OCI-LY7 (cell line): ENCODE results near the gene COX7B. TPM values are rescaled to one million over a fixed set of nuclear protein-coding genes. Genes with fewer than 3 reads are reported as not detected.
"Not testable (repeated sequence)": the region's sequence is repeated elsewhere in the genome, so short reads cannot be mapped to it uniquely, and the experiment has no call there.

Experiments used
- BruUV-seq: library from RNA; stranded (reverse); fragments of 400-500 nt; replicated peaks from 2 replicates; lab custom pipeline; 2021; lab: Mats Ljungman, UMichigan
- CTCF ChIA-PET: fragments of 300-600 bp; sonication (Branson Sonifier 250); formaldehyde crosslinking; loops from one replicate; lab custom pipeline; 2022; ENCODE audit warnings: antibody characterized with exemption; ENCODE audit not compliant: unreplicated experiment; lab: Charles Lee
- POLR2A ChIA-PET: fragments of 300-600 bp; sonication (Branson Sonifier 250); formaldehyde crosslinking; loops from one replicate; lab custom pipeline; 2022; ENCODE audit warnings: antibody characterized with exemption; lab: Charles Lee
- DNase-seq: peaks from one replicate; pipeline ENCODE4 v3.0.0-alpha.2; 2015; ENCODE audit warnings: low spot score
- H2AFZ ChIP-seq: fragments of 200-600 bp; sonication (generic), shearing (Covaris generic); 2 replicates; pipeline ENCODE4 v1.6.1; 2014; ENCODE audit warnings: mild to moderate bottlenecking, antibody characterized with exemption, low read length, moderate library complexity
- H3K27ac ChIP-seq: fragments of 200-600 bp; sonication (generic); 2 replicates; pipeline ENCODE4 v1.5.1; 2014; ENCODE audit warnings: mixed run types, low read depth, mild to moderate bottlenecking, moderate library complexity, low read length, inconsistent platforms; ENCODE audit not compliant: poor library complexity, severe bottlenecking
- H3K36me3 ChIP-seq: fragments of 200-600 bp; sonication (generic); 2 replicates; pipeline ENCODE4 v1.6.1; 2014; ENCODE audit warnings: mild to moderate bottlenecking, antibody characterized with exemption, low read length, moderate library complexity, mixed read lengths; ENCODE audit not compliant: insufficient read depth
- H3K4me1 ChIP-seq: fragments of 200-600 bp; sonication (generic); 2 replicates; pipeline ENCODE4 v1.5.1; 2014; ENCODE audit warnings: mild to moderate bottlenecking, low read length; ENCODE audit not compliant: insufficient read depth, poor library complexity, severe bottlenecking
- H3K4me2 ChIP-seq: fragments of 200-600 bp; sonication (generic); 2 replicates; pipeline ENCODE4 v1.6.1; 2014; ENCODE audit warnings: mild to moderate bottlenecking, low read length
- H3K4me3 ChIP-seq: fragments of 200-600 bp; sonication (generic); 2 replicates; pipeline ENCODE4 v1.5.1; 2014; ENCODE audit warnings: mild to moderate bottlenecking, low read depth, low read length; ENCODE audit not compliant: poor library complexity, severe bottlenecking
- H3K79me2 ChIP-seq: fragments of 200-600 bp; sonication (generic); 2 replicates; pipeline ENCODE4 v1.6.1; 2016; ENCODE audit warnings: low read depth, mild to moderate bottlenecking, low read length, moderate library complexity, mixed read lengths; ENCODE audit not compliant: insufficient read depth
- H3K9me2 ChIP-seq: fragments of 200-600 bp; sonication (generic); 2 replicates; pipeline ENCODE4 v1.6.1; 2016; ENCODE audit warnings: mild to moderate bottlenecking, low read length, mixed read lengths; ENCODE audit not compliant: insufficient read depth
- H3K9me3 ChIP-seq: fragments of 200-600 bp; sonication (generic); 2 replicates; pipeline ENCODE4 v1.6.1; 2014; ENCODE audit warnings: mild to moderate bottlenecking, mixed run types, low read length, mixed read lengths
- H4K20me1 ChIP-seq: fragments of 200-600 bp; sonication (generic); 2 replicates; pipeline ENCODE4 v1.6.1; 2014; ENCODE audit warnings: mild to moderate bottlenecking, antibody characterized with exemption, low read length, moderate library complexity, mixed read lengths; ENCODE audit not compliant: insufficient read depth
- CTCF ChIP-seq: fragments of 200-600 bp; sonication (generic); conservative IDR thresholded peaks from 2 replicates; pipeline ENCODE4 v1.5.1; 2014; ENCODE audit warnings: mild to moderate bottlenecking, antibody characterized with exemption, low read length, moderate library complexity, mixed read lengths
- EZH2phosphoT487 ChIP-seq: fragments of 200-600 bp; sonication (generic); IDR thresholded peaks from 2 replicates; pipeline ENCODE4 v1.6.1; 2018; ENCODE audit warnings: low read depth, borderline replicate concordance, mild to moderate bottlenecking, mixed run types, antibody characterized with exemption, low read length, moderate library complexity, mixed read lengths
- intact Hi-C: fragments of 100-400 bp; cut with micrococcal nuclease; formaldehyde crosslinking; loops from one replicate; pipeline ENCODE4 v1.10.0; 2022; ENCODE audit not compliant: unreplicated experiment
- total RNA-seq, 2 experiments: library from RNA; depleted of rRNA in 1 of 2; stranded (reverse); fragments of >200 nt in 1 of 2; shearing (Covaris generic) in 1 of 2; gene quantifications; 2 replicates each; pipeline ENCODE4 v1.2.3, GENCODE V29; 2014 to 2022

The COX7B gene
- total RNA-seq, 2 experiments from 2014 or later, result 199 to 256 TPM

GRCh38 chrX:77917294-77917933 is 18.1 kb downstream of the COX7B start:
- ChIA-PET POLR2A (interaction anchor here (1.0 to 2.1 kb wide), 2 partner anchors 18 to 112 kb away, joined by 7 to 8 read pairs; partner anchors contain the start of gene COX7B), CTCF (no interaction called here)
- no peak for DNase-seq
- Histone ChIP-seq H3K4me2 (peak overlapping the region; percentile 44), H3K79me2 (peaks cover 15% of the 10 kb centered on the region; the same call in 1 of the 2 replicates), H3K9me3 (no peaks in the 10 kb centered on the region), H2AFZ (no peak overlapping the region), H3K4me3 (no peak overlapping the region), H3K4me1 (peaks cover 10% of the 10 kb centered on the region), H4K20me1 (no peaks in the 10 kb centered on the region), H3K9me2 (no peaks in the 10 kb centered on the region), H3K36me3 (no peaks in the 10 kb centered on the region), H3K27ac (no peak overlapping the region)
- intact Hi-C loops, result no loop called here
- TF ChIP-seq EZH2phosphoT487 (no peak), CTCF (no peak)
- no TSS peak for BruUV-seq

- no peak for TF ChIP-seq EZH2phosphoT487
- no peak for TF ChIP-seq CTCF
- ChIA-PET CTCF (no interaction called here), POLR2A (interaction anchor here (1.0 to 2.1 kb wide), 2 partner anchors 19 to 111 kb away, joined by 7 to 8 read pairs; partner anchors contain the start of gene COX7B)
- Histone ChIP-seq H3K79me2 (0 out of 2 replicates have a peak, but pooled peaks cover 4% of the 10 kb centered on the region), H4K20me1 (no peaks in the 10 kb centered on the region), H3K9me3 (no peaks in the 10 kb centered on the region), H3K4me1 (no peaks in the 10 kb centered on the region), H3K27ac (no peak overlapping the region), H3K36me3 (no peaks in the 10 kb centered on the region), H2AFZ (no peak overlapping the region), H3K4me3 (no peak overlapping the region), H3K9me2 (no peaks in the 10 kb centered on the region), H3K4me2 (no peak overlapping the region)
- BruUV-seq, result no TSS peak
- no peak for DNase-seq
- intact Hi-C loops, result no loop called here
These were observed 19.3 kb downstream of the COX7B start for GRCh38 chrX:77918568-77918967.

- H3K4me1 ChIP-seq, H3K9me2 ChIP-seq, H2AFZ ChIP-seq, H3K4me3 ChIP-seq, intact Hi-C loops, H3K4me2 ChIP-seq, CTCF ChIA-PET, H3K79me2 ChIP-seq, BruUV-seq, H3K27ac ChIP-seq, H4K20me1 ChIP-seq, H3K9me3 ChIP-seq, DNase-seq, H3K36me3 ChIP-seq: not testable (repeated sequence)
- POLR2A ChIA-PET, result interaction anchor here (2.1 kb wide), 1 partner anchor 20 kb away, joined by 8 read pairs; the partner anchor contains the start of gene COX7B
These were observed 20.1 kb downstream of the COX7B start for GRCh38 chrX:77919370-77919769.
